IMR-90 (cell line): ENCODE results near the gene ARID4A. TPM values are rescaled to one million over a fixed set of nuclear protein-coding genes. Genes with fewer than 3 reads are reported as not detected.

Source experiments
- ATAC-seq: fragments of 200-7000 bp; cut with Tn5 transposase; 2 replicates; pipeline ENCODE4 v1.9.1; 2020; ENCODE audit warnings: low read depth, mild to moderate bottlenecking, moderate library complexity
- BruUV-seq: library from RNA; stranded (reverse); fragments of 400-500 nt; replicated peaks from 2 replicates; lab custom pipeline; 2021; lab: Mats Ljungman, UMichigan
- CTCF ChIA-PET: fragments of 300-600 bp; formaldehyde crosslinking; extraction: SDS; loops from one replicate; lab custom pipeline; 2021; ENCODE audit warnings: antibody characterized with exemption; lab: Yijun Ruan, JAX
- POLR2A ChIA-PET: fragments of 300-600 bp; sonication (Branson Sonifier 250); formaldehyde crosslinking; loops from one replicate; lab custom pipeline; 2022; ENCODE audit warnings: antibody characterized with exemption; ENCODE audit not compliant: unreplicated experiment; lab: Charles Lee
- DNase-seq: peaks from one replicate; pipeline ENCODE4 v3.0.0; 2013
- H2AFZ ChIP-seq: replicated peaks from 2 replicates; pipeline ENCODE3; 2013; ENCODE audit warnings: low read length, mild to moderate bottlenecking; ENCODE audit not compliant: poor library complexity
- H2AK5ac ChIP-seq: 2 replicates; pipeline ENCODE4 v1.6.1; 2013; ENCODE audit warnings: low read depth, low read length, inconsistent platforms
- H2AK9ac ChIP-seq: replicated peaks from 2 replicates; pipeline ENCODE3; 2013; ENCODE audit warnings: mild to moderate bottlenecking, low read depth, low read length, moderate library complexity; ENCODE audit not compliant: poor library complexity
- H2BK120ac ChIP-seq: 2 replicates; pipeline ENCODE4 v1.6.1; 2013; ENCODE audit warnings: low read depth, low read length, inconsistent platforms
- H2BK15ac ChIP-seq: 3 replicates; pipeline ENCODE4 v1.6.1; 2013; ENCODE audit warnings: low read depth, low read length, inconsistent platforms
- H2BK20ac ChIP-seq: 2 replicates; pipeline ENCODE4 v1.6.1; 2013; ENCODE audit warnings: low read depth, mild to moderate bottlenecking, inconsistent platforms, low read length, moderate library complexity
- H2BK5ac ChIP-seq: 2 replicates; pipeline ENCODE4 v1.6.1; 2013; ENCODE audit warnings: mild to moderate bottlenecking, low read depth, low read length, inconsistent platforms; ENCODE audit not compliant: poor library complexity, severe bottlenecking
- H3K14ac ChIP-seq: replicated peaks from 2 replicates; pipeline ENCODE4 v1.6.1; 2013; ENCODE audit warnings: low read depth, low read length, inconsistent platforms
- H3K18ac ChIP-seq: 2 replicates; pipeline ENCODE4 v1.6.1; 2013; ENCODE audit warnings: low read depth, low read length, control low read depth
- H3K23ac ChIP-seq: 2 replicates; pipeline ENCODE4 v1.6.1; 2013; ENCODE audit warnings: low read depth, low read length, inconsistent platforms
- H3K27ac ChIP-seq: 2 replicates; pipeline ENCODE4 v1.5.1; 2013; ENCODE audit warnings: mild to moderate bottlenecking, control low read depth, low read length; ENCODE audit not compliant: insufficient read depth
- H3K27me3 ChIP-seq: 2 replicates; pipeline ENCODE4 v1.6.1; 2013; ENCODE audit warnings: low read length; ENCODE audit not compliant: control insufficient read depth, insufficient read depth
- H3K36me3 ChIP-seq: 2 replicates; pipeline ENCODE4 v1.6.1; 2013; ENCODE audit warnings: low read length, mixed read lengths; ENCODE audit not compliant: control insufficient read depth, insufficient read depth
- H3K4ac ChIP-seq: 2 replicates; pipeline ENCODE4 v1.6.1; 2013; ENCODE audit warnings: low read depth, low read length, inconsistent platforms
- H3K4me1 ChIP-seq: 2 replicates; pipeline ENCODE4 v1.6.1; 2013; ENCODE audit warnings: low read length, mixed read lengths; ENCODE audit not compliant: control insufficient read depth, insufficient read depth
- H3K4me2 ChIP-seq: 2 replicates; pipeline ENCODE4 v1.6.1; 2013; ENCODE audit warnings: low read depth, mild to moderate bottlenecking, control low read depth, low read length, moderate library complexity
- H3K4me3 ChIP-seq: 2 replicates; pipeline ENCODE4 v1.5.1; 2013; ENCODE audit warnings: low read depth, mild to moderate bottlenecking, control low read depth, low read length, moderate library complexity; ENCODE audit not compliant: insufficient read depth
- H3K56ac ChIP-seq: 2 replicates; pipeline ENCODE4 v1.6.1; 2013; ENCODE audit warnings: low read length, inconsistent platforms; ENCODE audit not compliant: insufficient read depth; ENCODE audit errors: extremely low read depth
- H3K79me1 ChIP-seq, 2 experiments: 2 replicates each; pipeline ENCODE4 v1.6.1; 2013; ENCODE audit warnings: low read length in 2 of 2, inconsistent platforms in 1 of 2, low read depth in 1 of 2
- H3K9ac ChIP-seq: 2 replicates; pipeline ENCODE4 v1.6.1; 2013; ENCODE audit warnings: low read depth, low read length, control low read depth
- H3K9me1 ChIP-seq: 2 replicates; pipeline ENCODE4 v1.6.1; 2013; ENCODE audit warnings: low read length, inconsistent platforms; ENCODE audit not compliant: insufficient read depth
- H3K9me3 ChIP-seq: 2 replicates; pipeline ENCODE4 v1.6.1; 2013; ENCODE audit warnings: low read length; ENCODE audit not compliant: control insufficient read depth, insufficient read depth
- H4K20me1 ChIP-seq: 2 replicates; pipeline ENCODE4 v1.6.1; 2013; ENCODE audit warnings: low read length, inconsistent platforms; ENCODE audit not compliant: insufficient read depth
- H4K5ac ChIP-seq: 2 replicates; pipeline ENCODE4 v1.6.1; 2013; ENCODE audit warnings: mild to moderate bottlenecking, low read depth, low read length, control low read depth
- H4K8ac ChIP-seq, 2 experiments: 2 replicates each; pipeline ENCODE4 v1.6.1; 2013; ENCODE audit warnings: low read depth in 2 of 2, low read length in 2 of 2, control low read depth in 1 of 2, inconsistent platforms in 1 of 2
- H4K91ac ChIP-seq: 2 replicates; pipeline ENCODE4 v1.6.1; 2013; ENCODE audit warnings: low read depth, low read length, inconsistent platforms; ENCODE audit not compliant: insufficient read depth
- BHLHE40 ChIP-seq: fragments of 150-350 bp; IDR thresholded peaks from 2 replicates; pipeline ENCODE4 v1.6.1; 2016; ENCODE audit warnings: mild to moderate bottlenecking, low read depth, low read length
- CEBPB ChIP-seq: IDR thresholded peaks from 2 replicates; pipeline ENCODE4 v1.6.1; 2012; ENCODE audit warnings: low read depth, low read length, improper control_type of control experiment
- CHD1 ChIP-seq: IDR thresholded peaks from 2 replicates; pipeline ENCODE4 v1.6.1; 2012; ENCODE audit warnings: low read depth, low read length, improper control_type of control experiment
- FOS ChIP-seq: fragments of 150-350 bp; IDR thresholded peaks from 2 replicates; pipeline ENCODE4 v1.6.1; 2016; ENCODE audit warnings: low read depth, low read length
- MAFK ChIP-seq: IDR thresholded peaks from 2 replicates; pipeline ENCODE4 v1.6.1; 2012; ENCODE audit warnings: low read depth, low read length, improper control_type of control experiment
- MAZ ChIP-seq: IDR thresholded peaks from 2 replicates; pipeline ENCODE4 v1.6.1; 2012; ENCODE audit warnings: low read depth, mild to moderate bottlenecking, low read length, improper control_type of control experiment, moderate library complexity, borderline replicate concordance
- MXI1 ChIP-seq: IDR thresholded peaks from 2 replicates; pipeline ENCODE4 v1.6.1; 2012; ENCODE audit warnings: low read depth, mild to moderate bottlenecking, low read length, moderate library complexity, borderline replicate concordance
- NFE2L2 ChIP-seq: fragments of 150-350 bp; IDR thresholded peaks from 2 replicates; pipeline ENCODE4 v1.6.1; 2016; ENCODE audit warnings: low read depth, mild to moderate bottlenecking, low read length
- POLR2A ChIP-seq: IDR thresholded peaks from 2 replicates; pipeline ENCODE4 v1.6.1; 2012; ENCODE audit warnings: mild to moderate bottlenecking, low read depth, low read length
- RAD21 ChIP-seq: IDR thresholded peaks from 2 replicates; pipeline ENCODE4 v1.6.1; 2012; ENCODE audit warnings: low read length, improper control_type of control experiment
- RCOR1 ChIP-seq: IDR thresholded peaks from 2 replicates; pipeline ENCODE4 v1.6.1; 2012; ENCODE audit warnings: mild to moderate bottlenecking, low read length, improper control_type of control experiment; ENCODE audit not compliant: insufficient replicate concordance
- RFX5 ChIP-seq: IDR thresholded peaks from 2 replicates; pipeline ENCODE4 v1.8.0; 2012; ENCODE audit warnings: low read depth, mild to moderate bottlenecking, low read length, moderate library complexity
- SMC3 ChIP-seq: fragments of 150-350 bp; IDR thresholded peaks from 2 replicates; pipeline ENCODE4 v1.6.1; 2016; ENCODE audit warnings: low read depth, mild to moderate bottlenecking, antibody characterized with exemption, low read length, moderate library complexity
- WGBS, 2 experiments: methylation state at CpG; one replicate each; pipeline versions ENCODE4 v1.1.5 to v1.1.7; 2013; ENCODE audit warnings: missing lambda C conversion rate in 2 of 2; ENCODE audit not compliant: insufficient read length in 1 of 2; ENCODE audit errors: extremely low coverage in 2 of 2; 5-methylcytosine and 5-hydroxymethylcytosine counted together
- dilution Hi-C: fragments of 300-500 bp; cut with HindIII; formaldehyde crosslinking; loops from one replicate; pipeline ENCODE4 v1.14.3; 2018; ENCODE audit warnings: low sequenced_read_pairs; ENCODE audit not compliant: unreplicated experiment
- in situ Hi-C: fragments of 300-500 bp; cut with MboI; formaldehyde crosslinking; loops from 3 replicates; pipeline ENCODE4 v1.14.3; 2019; ENCODE audit warnings: low sequenced_read_pairs, inconsistent platforms, mixed read lengths
- intact Hi-C: fragments of 100-400 bp; cut with micrococcal nuclease; formaldehyde crosslinking; loops from 2 replicates; pipeline ENCODE4 v1.10.0; 2022
- polyA plus RNA-seq, 3 experiments: library from polyadenylated mRNA; depleted of rRNA; stranded (reverse); fragments of >200 nt; gene quantifications; 2 replicates each; pipeline ENCODE4 v1.2.3, GENCODE V29; 2012; ENCODE audit warnings: low replicate concordance in 1 of 3
- total RNA-seq: library from RNA; depleted of rRNA; stranded (reverse); fragments of >200 nt; gene quantifications from 2 replicates; pipeline ENCODE4 v1.2.3, GENCODE V29; 2012
- TF ChIP-seq, protein P1 (sequence below): fragments of 150-350 bp; IDR thresholded peaks from 2 replicates; pipeline ENCODE4 v1.6.1; 2016; ENCODE audit warnings: low read depth, mild to moderate bottlenecking, low read length, moderate library complexity, borderline replicate concordance
- TF ChIP-seq, protein P2 (sequence below): fragments of 150-350 bp; IDR thresholded peaks from 2 replicates; pipeline ENCODE4 v1.6.1; 2017; ENCODE audit warnings: mild to moderate bottlenecking, antibody characterized with exemption, low read length, low read depth
- TF ChIP-seq, protein P3 (sequence below): conservative IDR thresholded peaks from 2 replicates; pipeline ENCODE4 v1.5.1; 2012; ENCODE audit warnings: mild to moderate bottlenecking, low read depth, low read length, improper control_type of control experiment

The ARID4A gene
- total and polyA plus RNA-seq, 2 of the 4 experiments (the other 2 are of a cell fraction): 3.3 to 3.8 TPM

DNA sequence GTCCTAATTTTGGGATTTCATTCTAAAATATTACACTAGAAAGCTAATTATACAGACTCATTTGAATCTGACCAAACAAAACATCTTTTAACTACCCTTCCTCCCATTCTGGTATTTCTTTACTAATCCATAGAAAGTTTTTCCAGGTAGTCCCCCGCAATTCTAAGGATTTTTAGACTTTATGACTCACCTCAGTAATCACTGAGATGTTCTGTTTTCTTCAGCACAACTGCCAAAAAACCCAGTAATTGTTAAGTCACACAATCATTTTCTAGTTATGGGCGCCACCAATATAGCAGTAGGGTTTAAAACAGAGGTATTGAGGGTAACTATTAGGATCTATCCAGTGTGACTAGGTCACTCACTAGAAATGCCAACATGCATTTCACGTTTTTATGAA, 1.6 kb upstream of the ARID4A start:
- Histone ChIP-seq H4K5ac (no peak overlapping the region), H4K20me1 (peaks cover 51% of the 10 kb centered on the region), H2AK9ac (no peak overlapping the region), H3K4ac (no peak overlapping the region), H3K56ac (peak overlapping the region; percentile 26; the same call in 1 of the 2 replicates), H2AFZ (no peak overlapping the region), H3K27ac (no peak overlapping the region), H3K9ac (peak overlapping the region; percentile 63), H3K4me2 (peak overlapping the region; percentile 93), H3K4me1 (no peaks in the 10 kb centered on the region), H2BK15ac (no peak overlapping the region), H2BK120ac (no peak overlapping the region), H3K23ac (peak overlapping the region; percentile 20; the same call in 1 of the 2 replicates), H4K8ac (no peak overlapping the region), H3K14ac (peak overlapping the region; percentile 31; the same call in 1 of the 2 replicates), H4K91ac (no peak overlapping the region), H2BK5ac (peak overlapping the region; percentile 18), H3K9me3 (no peaks in the 10 kb centered on the region), H3K9me1 (peaks cover 7% of the 10 kb centered on the region), H3K18ac (no peak overlapping the region), H2AK5ac (no peak overlapping the region), H3K36me3 (peaks cover 19% of the 10 kb centered on the region), H3K79me1 (peaks cover 4 to 33% of the 10 kb centered on the region in 2 experiments), H3K4me3 (peak overlapping the region; percentile 70), H3K27me3 (no peaks in the 10 kb centered on the region), H2BK20ac (no peak overlapping the region)
- no CpG with 5 or more reads among the region's 3 CpGs for WGBS, 2 experiments
- TF ChIP-seq POLR2A (no peak), BHLHE40 (no peak), RFX5 (no peak), CEBPB (no peak), RCOR1 (no peak), CHD1 (no peak), SMC3 (no peak), RAD21 (no peak), NFE2L2 (no peak), MAFK (no peak), MAZ (no peak), FOS (no peak), MXI1 (no peak)
- TF ChIP-seq, protein P1, sequence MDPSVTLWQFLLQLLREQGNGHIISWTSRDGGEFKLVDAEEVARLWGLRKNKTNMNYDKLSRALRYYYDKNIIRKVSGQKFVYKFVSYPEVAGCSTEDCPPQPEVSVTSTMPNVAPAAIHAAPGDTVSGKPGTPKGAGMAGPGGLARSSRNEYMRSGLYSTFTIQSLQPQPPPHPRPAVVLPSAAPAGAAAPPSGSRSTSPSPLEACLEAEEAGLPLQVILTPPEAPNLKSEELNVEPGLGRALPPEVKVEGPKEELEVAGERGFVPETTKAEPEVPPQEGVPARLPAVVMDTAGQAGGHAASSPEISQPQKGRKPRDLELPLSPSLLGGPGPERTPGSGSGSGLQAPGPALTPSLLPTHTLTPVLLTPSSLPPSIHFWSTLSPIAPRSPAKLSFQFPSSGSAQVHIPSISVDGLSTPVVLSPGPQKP: no peak
- TF ChIP-seq, protein P2, sequence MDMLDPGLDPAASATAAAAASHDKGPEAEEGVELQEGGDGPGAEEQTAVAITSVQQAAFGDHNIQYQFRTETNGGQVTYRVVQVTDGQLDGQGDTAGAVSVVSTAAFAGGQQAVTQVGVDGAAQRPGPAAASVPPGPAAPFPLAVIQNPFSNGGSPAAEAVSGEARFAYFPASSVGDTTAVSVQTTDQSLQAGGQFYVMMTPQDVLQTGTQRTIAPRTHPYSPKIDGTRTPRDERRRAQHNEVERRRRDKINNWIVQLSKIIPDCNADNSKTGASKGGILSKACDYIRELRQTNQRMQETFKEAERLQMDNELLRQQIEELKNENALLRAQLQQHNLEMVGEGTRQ: no peak
- TF ChIP-seq, protein P3, sequence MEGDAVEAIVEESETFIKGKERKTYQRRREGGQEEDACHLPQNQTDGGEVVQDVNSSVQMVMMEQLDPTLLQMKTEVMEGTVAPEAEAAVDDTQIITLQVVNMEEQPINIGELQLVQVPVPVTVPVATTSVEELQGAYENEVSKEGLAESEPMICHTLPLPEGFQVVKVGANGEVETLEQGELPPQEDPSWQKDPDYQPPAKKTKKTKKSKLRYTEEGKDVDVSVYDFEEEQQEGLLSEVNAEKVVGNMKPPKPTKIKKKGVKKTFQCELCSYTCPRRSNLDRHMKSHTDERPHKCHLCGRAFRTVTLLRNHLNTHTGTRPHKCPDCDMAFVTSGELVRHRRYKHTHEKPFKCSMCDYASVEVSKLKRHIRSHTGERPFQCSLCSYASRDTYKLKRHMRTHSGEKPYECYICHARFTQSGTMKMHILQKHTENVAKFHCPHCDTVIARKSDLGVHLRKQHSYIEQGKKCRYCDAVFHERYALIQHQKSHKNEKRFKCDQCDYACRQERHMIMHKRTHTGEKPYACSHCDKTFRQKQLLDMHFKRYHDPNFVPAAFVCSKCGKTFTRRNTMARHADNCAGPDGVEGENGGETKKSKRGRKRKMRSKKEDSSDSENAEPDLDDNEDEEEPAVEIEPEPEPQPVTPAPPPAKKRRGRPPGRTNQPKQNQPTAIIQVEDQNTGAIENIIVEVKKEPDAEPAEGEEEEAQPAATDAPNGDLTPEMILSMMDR: no peak
- BruUV-seq: no TSS peak
- ChIA-PET CTCF (no interaction called here), POLR2A (no interaction called here)
- intact Hi-C loops (no loop called here), dilution Hi-C loops (no loop called here), in situ Hi-C loops (no loop called here)
- ATAC-seq: no peak
- DNase-seq: peak; percentile 29
